ENCODE results near the gene OR51B2. TPM values are rescaled to one million over a fixed set of nuclear protein-coding genes. Genes with fewer than 3 reads are reported as not detected.

OR51B2 gene
- polyA plus RNA-seq, 1 donor from 2014 or later, result not detected

DNA sequence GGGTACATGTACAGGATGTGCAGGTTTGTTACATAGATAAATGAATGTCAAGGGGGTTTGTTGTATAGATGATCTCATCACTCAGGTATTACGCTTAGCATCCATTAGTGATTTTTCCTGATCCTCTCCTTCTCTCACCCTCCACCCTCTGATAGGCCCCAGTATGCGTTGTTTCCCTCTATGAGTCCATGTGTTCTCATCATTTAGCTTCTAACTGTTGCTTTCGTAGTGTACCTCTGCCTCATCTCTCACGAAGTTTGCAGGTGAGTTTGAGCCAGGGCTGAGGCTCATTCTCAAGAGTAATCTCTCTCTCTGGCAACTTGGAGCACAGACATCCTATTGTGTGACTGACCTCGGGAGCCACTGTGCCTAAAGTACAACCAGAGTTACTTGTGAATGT lies 49.7 kb downstream of the OR51B2 start:
- no peaks in the 10 kb centered on the region for H3F3A ChIP-seq (ENCODE audit: insufficient read depth, low read length, poor library complexity, severe bottlenecking)
- TF ChIP-seq, protein P1, sequence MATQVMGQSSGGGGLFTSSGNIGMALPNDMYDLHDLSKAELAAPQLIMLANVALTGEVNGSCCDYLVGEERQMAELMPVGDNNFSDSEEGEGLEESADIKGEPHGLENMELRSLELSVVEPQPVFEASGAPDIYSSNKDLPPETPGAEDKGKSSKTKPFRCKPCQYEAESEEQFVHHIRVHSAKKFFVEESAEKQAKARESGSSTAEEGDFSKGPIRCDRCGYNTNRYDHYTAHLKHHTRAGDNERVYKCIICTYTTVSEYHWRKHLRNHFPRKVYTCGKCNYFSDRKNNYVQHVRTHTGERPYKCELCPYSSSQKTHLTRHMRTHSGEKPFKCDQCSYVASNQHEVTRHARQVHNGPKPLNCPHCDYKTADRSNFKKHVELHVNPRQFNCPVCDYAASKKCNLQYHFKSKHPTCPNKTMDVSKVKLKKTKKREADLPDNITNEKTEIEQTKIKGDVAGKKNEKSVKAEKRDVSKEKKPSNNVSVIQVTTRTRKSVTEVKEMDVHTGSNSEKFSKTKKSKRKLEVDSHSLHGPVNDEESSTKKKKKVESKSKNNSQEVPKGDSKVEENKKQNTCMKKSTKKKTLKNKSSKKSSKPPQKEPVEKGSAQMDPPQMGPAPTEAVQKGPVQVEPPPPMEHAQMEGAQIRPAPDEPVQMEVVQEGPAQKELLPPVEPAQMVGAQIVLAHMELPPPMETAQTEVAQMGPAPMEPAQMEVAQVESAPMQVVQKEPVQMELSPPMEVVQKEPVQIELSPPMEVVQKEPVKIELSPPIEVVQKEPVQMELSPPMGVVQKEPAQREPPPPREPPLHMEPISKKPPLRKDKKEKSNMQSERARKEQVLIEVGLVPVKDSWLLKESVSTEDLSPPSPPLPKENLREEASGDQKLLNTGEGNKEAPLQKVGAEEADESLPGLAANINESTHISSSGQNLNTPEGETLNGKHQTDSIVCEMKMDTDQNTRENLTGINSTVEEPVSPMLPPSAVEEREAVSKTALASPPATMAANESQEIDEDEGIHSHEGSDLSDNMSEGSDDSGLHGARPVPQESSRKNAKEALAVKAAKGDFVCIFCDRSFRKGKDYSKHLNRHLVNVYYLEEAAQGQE (IDR thresholded peaks at IDR 0.05; ENCODE audit: borderline replicate concordance), result no peak
- TF ChIP-seq RAD21 (conservative IDR thresholded peaks at IDR 0.05) (no peak), POLR2AphosphoS5 (IDR thresholded peaks at IDR 0.05) (no peak), TAF1 (IDR thresholded peaks at IDR 0.05; ENCODE audit: low read depth) (no peak), EP300 (conservative IDR thresholded peaks at IDR 0.05; ENCODE audit: poor library complexity, severe bottlenecking) (no peak), MXI1 (conservative IDR thresholded peaks at IDR 0.05; ENCODE audit: poor library complexity, severe bottlenecking) (no peak), SMC3 (conservative IDR thresholded peaks at IDR 0.05; ENCODE audit: poor library complexity) (no peak), EZH2 (IDR thresholded peaks at IDR 0.05; ENCODE audit: borderline replicate concordance, insufficient read depth, low read length, poor library complexity, severe bottlenecking) (no peak)
- TF ChIP-seq, protein P2, sequence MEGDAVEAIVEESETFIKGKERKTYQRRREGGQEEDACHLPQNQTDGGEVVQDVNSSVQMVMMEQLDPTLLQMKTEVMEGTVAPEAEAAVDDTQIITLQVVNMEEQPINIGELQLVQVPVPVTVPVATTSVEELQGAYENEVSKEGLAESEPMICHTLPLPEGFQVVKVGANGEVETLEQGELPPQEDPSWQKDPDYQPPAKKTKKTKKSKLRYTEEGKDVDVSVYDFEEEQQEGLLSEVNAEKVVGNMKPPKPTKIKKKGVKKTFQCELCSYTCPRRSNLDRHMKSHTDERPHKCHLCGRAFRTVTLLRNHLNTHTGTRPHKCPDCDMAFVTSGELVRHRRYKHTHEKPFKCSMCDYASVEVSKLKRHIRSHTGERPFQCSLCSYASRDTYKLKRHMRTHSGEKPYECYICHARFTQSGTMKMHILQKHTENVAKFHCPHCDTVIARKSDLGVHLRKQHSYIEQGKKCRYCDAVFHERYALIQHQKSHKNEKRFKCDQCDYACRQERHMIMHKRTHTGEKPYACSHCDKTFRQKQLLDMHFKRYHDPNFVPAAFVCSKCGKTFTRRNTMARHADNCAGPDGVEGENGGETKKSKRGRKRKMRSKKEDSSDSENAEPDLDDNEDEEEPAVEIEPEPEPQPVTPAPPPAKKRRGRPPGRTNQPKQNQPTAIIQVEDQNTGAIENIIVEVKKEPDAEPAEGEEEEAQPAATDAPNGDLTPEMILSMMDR (IDR thresholded peaks at IDR 0.05; ENCODE audit: poor library complexity, severe bottlenecking), result no peak
- H3K9me2 ChIP-seq (ENCODE audit: insufficient read depth, low read length), result no peaks in the 10 kb centered on the region
- no peak overlapping the region for H3K4me2 ChIP-seq (ENCODE audit: low read length)
- H2AFZ ChIP-seq (ENCODE audit: low read depth, low read length), result no peak overlapping the region
- H3K79me2 ChIP-seq (replicated peaks; ENCODE audit: insufficient read depth, low read length), result no peaks in the 10 kb centered on the region
- no peak overlapping the region for H3K4me3 ChIP-seq (ENCODE audit: low read length)
- no peaks in the 10 kb centered on the region for H3K9me3 ChIP-seq (ENCODE audit: low read length)
- H3K27me3 ChIP-seq (ENCODE audit: insufficient read depth, low read depth, low read length), result no peaks in the 10 kb centered on the region
- H3K9ac ChIP-seq (ENCODE audit: low read length), result no peak overlapping the region
- no peaks in the 10 kb centered on the region for H3K36me3 ChIP-seq (ENCODE audit: insufficient read depth, low read length)
- H4K20me1 ChIP-seq (ENCODE audit: insufficient read depth), result no peaks in the 10 kb centered on the region
- H3K27ac ChIP-seq (ENCODE audit: low read length), result no peak overlapping the region

Small RNA genes lying within 50 kb of the gene (small RNA-seq; reads per million reads assigned to genes)
- gene AC104389.3, result 0 reads per million in 3 experiments

Other genes starting within 250 kb of the OR51B2 start
- gene OR52A5, start 185.9 kb downstream of the OR51B2 start, polyA plus RNA-seq, result not detected in 2 replicates
- gene OR52A1, start 169.5 kb downstream of the OR51B2 start, polyA plus RNA-seq, result not detected in 2 replicates
- not detected in 2 replicates for gene OR51V1, start 123.6 kb downstream of the OR51B2 start, polyA plus RNA-seq
- not detected in 2 replicates for gene HBB, start 97.2 kb downstream of the OR51B2 start, polyA plus RNA-seq
- not detected in 2 replicates for gene HBD, start 89.8 kb downstream of the OR51B2 start, polyA plus RNA-seq
- not detected in 2 replicates for gene HBG1, start 74.4 kb downstream of the OR51B2 start, polyA plus RNA-seq
- 1.2 TPM in 1 of 2 replicates, not detected in the other for gene HBG2, start 69.5 kb downstream of the OR51B2 start, polyA plus RNA-seq
- gene HBE1, start 54.4 kb downstream of the OR51B2 start, polyA plus RNA-seq, result not detected in 2 replicates
- not detected in 2 replicates for gene OR51B4, start 22.4 kb downstream of the OR51B2 start, polyA plus RNA-seq
- not detected in 2 replicates for gene OR51B5, start 19.2 kb upstream of the OR51B2 start, polyA plus RNA-seq
- gene OR51B6, start 27.2 kb upstream of the OR51B2 start, polyA plus RNA-seq, result not detected in 2 replicates
- gene OR51M1, start 59.5 kb upstream of the OR51B2 start, polyA plus RNA-seq, result not detected in 2 replicates
- not detected in 2 replicates for gene OR51Q1, start 97.8 kb upstream of the OR51B2 start, polyA plus RNA-seq
- not detected in 2 replicates for gene OR51I1, start 117.2 kb upstream of the OR51B2 start, polyA plus RNA-seq
- not detected in 2 replicates for gene OR51I2, start 125.0 kb upstream of the OR51B2 start, polyA plus RNA-seq
- not detected in 2 replicates for gene OR52D1, start 164.4 kb upstream of the OR51B2 start, polyA plus RNA-seq
- not detected in 2 replicates for gene UBQLN3, start 185.7 kb upstream of the OR51B2 start, polyA plus RNA-seq
- gene UBQLNL, start 192.4 kb upstream of the OR51B2 start, polyA plus RNA-seq, result not detected in 2 replicates
- not detected in 2 replicates for gene OR52H1, start 224.2 kb upstream of the OR51B2 start, polyA plus RNA-seq